BE2C (cell line): ENCODE measurements around the gene ITGAE.
"Not testable (repeated sequence)": the region's sequence is repeated elsewhere in the genome, so short reads cannot be mapped to it uniquely, and the experiment has no call there.

ENCODE experiments used
- DNase-seq: peaks from one replicate; pipeline ENCODE4 v3.0.0-alpha.2; 2020
- H3K27me3 ChIP-seq: fragments of 250-450 bp; sonication (Bioruptor Pico); 2 replicates; pipeline ENCODE4 v1.5.1; 2020; ENCODE audit warnings: mild to moderate bottlenecking
- H3K36me3 ChIP-seq: fragments of 250-450 bp; sonication (Bioruptor Pico); 2 replicates; pipeline ENCODE4 v1.5.1; 2020; ENCODE audit warnings: mild to moderate bottlenecking
- H3K4me1 ChIP-seq: fragments of 250-450 bp; sonication (Bioruptor Pico); 2 replicates; pipeline ENCODE4 v1.5.1; 2020
- H3K4me3 ChIP-seq: 2 replicates; pipeline ENCODE4 v1.5.1; 2011; ENCODE audit warnings: low read depth, low read length
- H3K9me3 ChIP-seq: fragments of 250-450 bp; sonication (Bioruptor Pico); 2 replicates; pipeline ENCODE4 v1.5.1; 2020
- CTCF ChIP-seq: IDR thresholded peaks from 2 replicates; pipeline ENCODE4 v1.5.1; 2012; ENCODE audit warnings: mild to moderate bottlenecking, low read depth, low read length

ITGAE gene

GRCh38 chr17:3715296-3715695, 85.7 kb downstream of the ITGAE start:
- peaks cover 4% of the 10 kb centered on the region; the same call in 1 of the 2 replicates for H3K36me3 ChIP-seq
- H3K4me1 ChIP-seq: no peaks in the 10 kb centered on the region
- no peaks in the 10 kb centered on the region for H3K9me3 ChIP-seq

GRCh38 chr17:3712811-3713463, 88.1 kb downstream of the ITGAE start:
- TF ChIP-seq CTCF: no peak
- Histone ChIP-seq H3K9me3 (no peaks in the 10 kb centered on the region), H3K36me3 (peaks cover 4% of the 10 kb centered on the region; the same call in 1 of the 2 replicates), H3K4me1 (no peaks in the 10 kb centered on the region), H3K4me3 (no peak overlapping the region), H3K27me3 (no peaks in the 10 kb centered on the region)
- no peak for DNase-seq

More at GRCh38 chr17:3715296-3715695, 85.7 kb downstream of the ITGAE start:
- DNase-seq: no peak
- TF ChIP-seq CTCF: no peak
- H3K27me3 ChIP-seq: no peaks in the 10 kb centered on the region
- H3K4me3 ChIP-seq: no peak overlapping the region

GRCh38 chr17:3710951-3711383, 90.0 kb downstream of the ITGAE start:
- H3K4me1 ChIP-seq: no peaks in the 10 kb centered on the region
- H3K36me3 ChIP-seq: peaks cover 4% of the 10 kb centered on the region; the same call in 1 of the 2 replicates
- H3K4me3 ChIP-seq: no peak overlapping the region
- no peak for DNase-seq
- H3K27me3 ChIP-seq: no peaks in the 10 kb centered on the region
- no peaks in the 10 kb centered on the region for H3K9me3 ChIP-seq
- TF ChIP-seq CTCF: no peak

- DNase-seq: no peak
- Histone ChIP-seq H3K27me3 (no peaks in the 10 kb centered on the region), H3K4me1 (no peaks in the 10 kb centered on the region), H3K9me3 (no peaks in the 10 kb centered on the region), H3K4me3 (no peak overlapping the region), H3K36me3 (no peaks in the 10 kb centered on the region)
- TF ChIP-seq CTCF: no peak
Measured at GRCh38 chr17:3708366-3708765, 92.6 kb downstream of the ITGAE start.

- not testable (repeated sequence) for H3K4me3 ChIP-seq, H3K27me3 ChIP-seq, DNase-seq, H3K36me3 ChIP-seq, H3K9me3 ChIP-seq, H3K4me1 ChIP-seq
Measured at GRCh38 chr17:3705718-3705984, 95.3 kb downstream of the ITGAE start.

- Histone ChIP-seq H3K36me3 (no peaks in the 10 kb centered on the region), H3K9me3 (no peaks in the 10 kb centered on the region; the same call in 1 of the 2 replicates), H3K4me3 (no peak overlapping the region), H3K27me3 (no peaks in the 10 kb centered on the region), H3K4me1 (no peaks in the 10 kb centered on the region)
- no peak for TF ChIP-seq CTCF
- DNase-seq: no peak
Measured at GRCh38 chr17:3704931-3705717, 95.9 kb downstream of the ITGAE start.

- H3K9me3 ChIP-seq, H3K36me3 ChIP-seq, DNase-seq, H3K4me3 ChIP-seq, H3K27me3 ChIP-seq, H3K4me1 ChIP-seq: not testable (repeated sequence)
Measured at GRCh38 chr17:3702041-3702539, 98.9 kb downstream of the ITGAE start.
